Neural cell (in vitro differentiated cells): ENCODE results near the gene MB21D2.

Experiments
- EP300 ChIP-seq: fragments of 450-650 bp; conservative IDR thresholded peaks from 2 replicates; pipeline ENCODE4 v1.6.1; 2014; ENCODE audit warnings: antibody characterized with exemption, mild to moderate bottlenecking, moderate library complexity; ENCODE audit not compliant: poor library complexity, severe bottlenecking
- EZH2 ChIP-seq: fragments of 200-600, 300-800 bp; shearing (Covaris generic), sonication (generic); IDR thresholded peaks from 2 replicates; pipeline ENCODE4 v1.6.1; 2014; ENCODE audit warnings: antibody characterized with exemption, low read length, borderline replicate concordance, mild to moderate bottlenecking; ENCODE audit not compliant: insufficient read depth, poor library complexity, severe bottlenecking
- POLR2AphosphoS5 ChIP-seq: IDR thresholded peaks from 2 replicates; pipeline ENCODE4 v1.6.1; 2012
- RAD21 ChIP-seq: fragments of 450-650 bp; conservative IDR thresholded peaks from 2 replicates; pipeline ENCODE4 v1.6.1; 2014; ENCODE audit warnings: antibody characterized with exemption, mild to moderate bottlenecking, moderate library complexity
- SMC3 ChIP-seq: fragments of 450-650 bp; conservative IDR thresholded peaks from 2 replicates; pipeline ENCODE4 v1.6.1; 2014; ENCODE audit warnings: antibody characterized with exemption, mild to moderate bottlenecking, moderate library complexity; ENCODE audit not compliant: poor library complexity
- TAF1 ChIP-seq: IDR thresholded peaks from 2 replicates; pipeline ENCODE4 v1.6.1; 2012; ENCODE audit warnings: low read depth
- TF ChIP-seq, protein P1 (sequence below): IDR thresholded peaks from 2 replicates; pipeline ENCODE4 v1.6.1; 2012; ENCODE audit warnings: borderline replicate concordance
- TF ChIP-seq, protein P2 (sequence below): fragments of 450-650 bp; IDR thresholded peaks from 2 replicates; pipeline ENCODE4 v1.5.1; 2014; ENCODE audit warnings: antibody characterized with exemption, mild to moderate bottlenecking, moderate library complexity; ENCODE audit not compliant: poor library complexity, severe bottlenecking

DNA sequence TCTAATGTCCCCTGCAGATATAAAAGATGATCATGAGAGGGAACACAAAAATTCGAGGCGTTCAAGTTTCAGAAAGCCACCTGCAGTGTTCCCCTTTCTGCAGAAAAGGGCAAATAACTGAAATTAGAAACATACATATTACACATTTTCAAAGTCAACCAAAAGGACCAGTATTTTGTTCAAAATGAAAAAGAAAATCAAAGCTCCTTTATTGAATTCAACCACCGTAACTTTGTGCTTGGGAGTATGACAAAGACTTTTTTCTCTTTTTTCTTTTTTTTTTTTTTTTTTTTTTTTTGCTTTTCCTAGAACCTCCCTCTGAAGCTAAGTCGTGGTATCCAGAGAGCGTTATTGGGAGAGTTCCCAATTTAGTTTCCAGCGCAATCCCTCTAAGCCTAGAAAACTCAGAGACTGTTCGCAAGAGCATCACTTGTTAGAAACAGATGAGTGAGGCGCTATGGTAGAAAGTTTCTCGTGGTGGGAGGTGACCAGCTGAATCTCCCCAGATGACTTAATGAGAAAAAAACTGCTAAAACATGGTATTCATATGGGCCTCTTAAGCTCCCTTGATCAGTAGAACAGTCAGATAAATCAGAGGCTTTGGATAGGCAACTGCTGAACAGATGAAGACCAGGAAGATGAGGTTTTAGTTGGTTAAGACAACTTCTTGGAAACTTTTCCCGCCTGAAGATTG lies 77.4 kb downstream of the MB21D2 start:
- no peak for TF ChIP-seq EZH2
- TF ChIP-seq, protein P1, sequence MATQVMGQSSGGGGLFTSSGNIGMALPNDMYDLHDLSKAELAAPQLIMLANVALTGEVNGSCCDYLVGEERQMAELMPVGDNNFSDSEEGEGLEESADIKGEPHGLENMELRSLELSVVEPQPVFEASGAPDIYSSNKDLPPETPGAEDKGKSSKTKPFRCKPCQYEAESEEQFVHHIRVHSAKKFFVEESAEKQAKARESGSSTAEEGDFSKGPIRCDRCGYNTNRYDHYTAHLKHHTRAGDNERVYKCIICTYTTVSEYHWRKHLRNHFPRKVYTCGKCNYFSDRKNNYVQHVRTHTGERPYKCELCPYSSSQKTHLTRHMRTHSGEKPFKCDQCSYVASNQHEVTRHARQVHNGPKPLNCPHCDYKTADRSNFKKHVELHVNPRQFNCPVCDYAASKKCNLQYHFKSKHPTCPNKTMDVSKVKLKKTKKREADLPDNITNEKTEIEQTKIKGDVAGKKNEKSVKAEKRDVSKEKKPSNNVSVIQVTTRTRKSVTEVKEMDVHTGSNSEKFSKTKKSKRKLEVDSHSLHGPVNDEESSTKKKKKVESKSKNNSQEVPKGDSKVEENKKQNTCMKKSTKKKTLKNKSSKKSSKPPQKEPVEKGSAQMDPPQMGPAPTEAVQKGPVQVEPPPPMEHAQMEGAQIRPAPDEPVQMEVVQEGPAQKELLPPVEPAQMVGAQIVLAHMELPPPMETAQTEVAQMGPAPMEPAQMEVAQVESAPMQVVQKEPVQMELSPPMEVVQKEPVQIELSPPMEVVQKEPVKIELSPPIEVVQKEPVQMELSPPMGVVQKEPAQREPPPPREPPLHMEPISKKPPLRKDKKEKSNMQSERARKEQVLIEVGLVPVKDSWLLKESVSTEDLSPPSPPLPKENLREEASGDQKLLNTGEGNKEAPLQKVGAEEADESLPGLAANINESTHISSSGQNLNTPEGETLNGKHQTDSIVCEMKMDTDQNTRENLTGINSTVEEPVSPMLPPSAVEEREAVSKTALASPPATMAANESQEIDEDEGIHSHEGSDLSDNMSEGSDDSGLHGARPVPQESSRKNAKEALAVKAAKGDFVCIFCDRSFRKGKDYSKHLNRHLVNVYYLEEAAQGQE = no peak
- TF ChIP-seq, protein P2, sequence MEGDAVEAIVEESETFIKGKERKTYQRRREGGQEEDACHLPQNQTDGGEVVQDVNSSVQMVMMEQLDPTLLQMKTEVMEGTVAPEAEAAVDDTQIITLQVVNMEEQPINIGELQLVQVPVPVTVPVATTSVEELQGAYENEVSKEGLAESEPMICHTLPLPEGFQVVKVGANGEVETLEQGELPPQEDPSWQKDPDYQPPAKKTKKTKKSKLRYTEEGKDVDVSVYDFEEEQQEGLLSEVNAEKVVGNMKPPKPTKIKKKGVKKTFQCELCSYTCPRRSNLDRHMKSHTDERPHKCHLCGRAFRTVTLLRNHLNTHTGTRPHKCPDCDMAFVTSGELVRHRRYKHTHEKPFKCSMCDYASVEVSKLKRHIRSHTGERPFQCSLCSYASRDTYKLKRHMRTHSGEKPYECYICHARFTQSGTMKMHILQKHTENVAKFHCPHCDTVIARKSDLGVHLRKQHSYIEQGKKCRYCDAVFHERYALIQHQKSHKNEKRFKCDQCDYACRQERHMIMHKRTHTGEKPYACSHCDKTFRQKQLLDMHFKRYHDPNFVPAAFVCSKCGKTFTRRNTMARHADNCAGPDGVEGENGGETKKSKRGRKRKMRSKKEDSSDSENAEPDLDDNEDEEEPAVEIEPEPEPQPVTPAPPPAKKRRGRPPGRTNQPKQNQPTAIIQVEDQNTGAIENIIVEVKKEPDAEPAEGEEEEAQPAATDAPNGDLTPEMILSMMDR = no peak
- no peak for TF ChIP-seq EP300
- TF ChIP-seq POLR2AphosphoS5 = no peak
- TF ChIP-seq TAF1 = no peak
- TF ChIP-seq RAD21 = no peak
- TF ChIP-seq SMC3 = no peak
